Naive thymus-derived CD8-positive, alpha-beta T cell (primary cell): ENCODE data around the gene KLHL42. TPM values are rescaled to one million over a fixed set of nuclear protein-coding genes. Genes with fewer than 3 reads are reported as not detected.

Experiments
- ATAC-seq, 2 donors: fragments of 150-1000 bp; cut with Tn5 transposase in 1 of 2; sonication (Bioruptor Pico), chemical (Tn5 transposase) in 1 of 2; 1 replicate in 1 of 2; 2 replicates in 1 of 2; pipeline ENCODE4 v1.10.0; 2021; ENCODE audit warnings: mild to moderate bottlenecking in 2 of 2, moderate library complexity in 2 of 2
- POLR2A ChIA-PET: fragments of 350-600 bp; sonication (Branson Sonifier 250); formaldehyde crosslinking; loops from one replicate; lab custom pipeline; 2021; ENCODE audit warnings: antibody characterized with exemption; lab: Charles Lee
- DNase-seq, 10 donors: peaks; one replicate each; pipeline versions ENCODE4 v3.0.0 to v3.0.0-alpha.2; 2020 to 2022
- H3K27ac Mint-ChIP-seq, 10 donors: one replicate each; pipeline ENCODE4 v1.8.0; 2020 to 2022; ENCODE audit warnings: mild to moderate bottlenecking in 10 of 10, mixed read lengths in 10 of 10, moderate library complexity in 4 of 10, inconsistent platforms in 1 of 10
- H3K27me3 Mint-ChIP-seq, 5 donors: one replicate each; pipeline ENCODE4 v1.8.0; 2021 to 2022; ENCODE audit warnings: mixed read lengths in 5 of 5
- H3K36me3 Mint-ChIP-seq, 3 donors: one replicate each; pipeline ENCODE4 v1.8.0; 2020 to 2022; ENCODE audit warnings: mixed read lengths in 3 of 3, mild to moderate bottlenecking in 2 of 3, inconsistent platforms in 1 of 3
- H3K4me1 Mint-ChIP-seq, 4 donors: one replicate each; pipeline ENCODE4 v1.8.0; 2021 to 2022; ENCODE audit warnings: mixed read lengths in 4 of 4
- H3K4me3 Mint-ChIP-seq, 10 donors: one replicate each; pipeline ENCODE4 v1.8.0; 2020 to 2022; ENCODE audit warnings: mild to moderate bottlenecking in 10 of 10, mixed read lengths in 10 of 10, moderate library complexity in 6 of 10, inconsistent platforms in 1 of 10
- H3K9me3 Mint-ChIP-seq, 9 donors: one replicate each; pipeline ENCODE4 v1.8.0; 2020 to 2022; ENCODE audit warnings: mixed read lengths in 9 of 9, mild to moderate bottlenecking in 3 of 9, inconsistent platforms in 1 of 9, moderate library complexity in 1 of 9
- polyA plus RNA-seq, 3 donors: library from polyadenylated mRNA; unstranded; fragments of 300-500 nt; fragmentation: Illumina TruSeq; gene quantifications; one replicate each; pipeline ENCODE4 v1.2.3, GENCODE V29; 2021
- total RNA-seq, 8 experiments: library from RNA in 2 of 8; stranded (reverse) in 2 of 8; gene quantifications; one replicate each; pipeline ENCODE4 v1.2.3 and lab custom pipeline; 2021 to 2026

KLHL42 gene
- total and polyA plus RNA-seq, 5 experiments from 2014 or later: 8.5 to 25.7 (median 11.3) TPM

- Mint-ChIP-seq H3K27ac (no peak overlapping the region), H3K9me3 (no peaks in the 10 kb centered on the region), H3K27me3 (no peaks in the 10 kb centered on the region), H3K4me1 (peaks cover 0 to 3% (median 1%) of the 10 kb centered on the region in 4 donors), H3K4me3 (no peak overlapping the region), H3K36me3 (peaks cover 0 to 3% (median 2%) of the 10 kb centered on the region in 3 donors)
- POLR2A ChIA-PET: no interaction called here
- DNase-seq (no peak), ATAC-seq (no peak)
These were observed 17.3 kb upstream of the KLHL42 start for GRCh38 chr12:27762757-27763156.

- peaks cover 0 to 3% (median 1%) of the 10 kb centered on the region in 4 donors for H3K4me1 Mint-ChIP-seq
- no peak overlapping the region for H3K27ac Mint-ChIP-seq
- POLR2A ChIA-PET: interaction anchor here (1.0 kb wide), 1 partner anchor 9 kb away, joined by 3 read pairs; no protein-coding TSS in a partner anchor
- no peaks in the 10 kb centered on the region for H3K9me3 Mint-ChIP-seq
- no peak overlapping the region for H3K4me3 Mint-ChIP-seq
- no peak for DNase-seq
- no peaks in the 10 kb centered on the region for H3K36me3 Mint-ChIP-seq
- no peaks in the 10 kb centered on the region for H3K27me3 Mint-ChIP-seq
- no peak for ATAC-seq
These were observed 13.4 kb upstream of the KLHL42 start for GRCh38 chr12:27766587-27766986.

- no peaks in the 10 kb centered on the region for H3K9me3 Mint-ChIP-seq
- no peak for ATAC-seq
- H3K36me3 Mint-ChIP-seq: no peaks in the 10 kb centered on the region
- no peak overlapping the region for H3K4me3 Mint-ChIP-seq
- no peaks in the 10 kb centered on the region for H3K4me1 Mint-ChIP-seq
- no peak overlapping the region for H3K27ac Mint-ChIP-seq
- no peaks in the 10 kb centered on the region for H3K27me3 Mint-ChIP-seq
- POLR2A ChIA-PET: interaction anchor here (2.0 kb wide), 1 partner anchor 10 kb away, joined by 9 read pairs; the partner anchor contains the start of genes KLHL42 and MANSC4
- DNase-seq: no peak
These were observed 10.8 kb upstream of the KLHL42 start for GRCh38 chr12:27769142-27769673.

- H3K27ac Mint-ChIP-seq: no peak overlapping the region
- POLR2A ChIA-PET: no interaction called here
- H3K36me3 Mint-ChIP-seq: no peaks in the 10 kb centered on the region
- H3K4me1 Mint-ChIP-seq: no peaks in the 10 kb centered on the region
- no peak for ATAC-seq
- H3K4me3 Mint-ChIP-seq: no peak overlapping the region
- no peaks in the 10 kb centered on the region for H3K9me3 Mint-ChIP-seq
- H3K27me3 Mint-ChIP-seq: peaks cover 0 to 1% (median 0%) of the 10 kb centered on the region in 5 donors
- DNase-seq: no peak
These were observed 8.3 kb upstream of the KLHL42 start for GRCh38 chr12:27771481-27772327.

GRCh38 chr12:27772328-27773049 is 7.5 kb upstream of the KLHL42 start:
- Mint-ChIP-seq H3K4me3 (no peak overlapping the region), H3K36me3 (no peaks in the 10 kb centered on the region), H3K4me1 (no peaks in the 10 kb centered on the region), H3K27me3 (peaks cover 0 to 1% (median 0%) of the 10 kb centered on the region in 5 donors), H3K9me3 (no peaks in the 10 kb centered on the region), H3K27ac (no peak overlapping the region)
- DNase-seq: no peak
- ATAC-seq: no peak
- POLR2A ChIA-PET: no interaction called here

GRCh38 chr12:27777141-27777540 is 2.9 kb upstream of the KLHL42 start:
- no peaks in the 10 kb centered on the region for H3K9me3 Mint-ChIP-seq
- H3K36me3 Mint-ChIP-seq: peaks cover 0 to 5% (median 0%) of the 10 kb centered on the region in 3 donors
- POLR2A ChIA-PET: no interaction called here
- DNase-seq (no peak), ATAC-seq (no peak)
- H3K4me3 Mint-ChIP-seq: peak overlapping the region in 3 of 10 donors; percentile 1 to 76 (median 46)
- H3K27ac Mint-ChIP-seq: peak overlapping the region in 1 of 10 donors; percentile 29
- peaks cover 8 to 20% (median 19%) of the 10 kb centered on the region in 4 donors for H3K4me1 Mint-ChIP-seq
- H3K27me3 Mint-ChIP-seq: peaks cover 0 to 1% (median 0%) of the 10 kb centered on the region in 5 donors

- H3K27me3 Mint-ChIP-seq: peaks cover 0 to 1% (median 0%) of the 10 kb centered on the region in 5 donors
- H3K36me3 Mint-ChIP-seq: peaks cover 0 to 11% (median 0%) of the 10 kb centered on the region in 3 donors
- POLR2A ChIA-PET: no interaction called here
- no peak for DNase-seq
- H3K4me3 Mint-ChIP-seq: peak overlapping the region in 6 of 10 donors; percentile 23 to 92 (median 90)
- ATAC-seq: no peak
- H3K9me3 Mint-ChIP-seq: no peaks in the 10 kb centered on the region
- peaks cover 10 to 31% (median 26%) of the 10 kb centered on the region in 4 donors for H3K4me1 Mint-ChIP-seq
- peak overlapping the region in 1 of 10 donors; percentile 71 for H3K27ac Mint-ChIP-seq
These were observed 1.8 kb upstream of the KLHL42 start for GRCh38 chr12:27778206-27778605.

- H3K4me3 Mint-ChIP-seq: peak overlapping the region; percentile 78 to 96 (median 90)
- POLR2A ChIA-PET: interaction anchor here (1.0 to 2.3 kb wide), 10 partner anchors 11 to 411 kb away, joined by 3 to 14 read pairs (median 8); partner anchors contain the start of genes CCDC91, MRPS35 and PPFIBP1
- H3K9me3 Mint-ChIP-seq: no peaks in the 10 kb centered on the region
- ATAC-seq (peak; percentile 49 to 54), DNase-seq (peak in 2 of 10 donors; percentile 4 to 65)
- peaks cover 0 to 12% (median 0%) of the 10 kb centered on the region in 3 donors for H3K36me3 Mint-ChIP-seq
- H3K27ac Mint-ChIP-seq: peak overlapping the region; percentile 55 to 94 (median 88)
- H3K4me1 Mint-ChIP-seq: peaks cover 10 to 41% (median 30%) of the 10 kb centered on the region in 4 donors
- peaks cover 0 to 1% (median 0%) of the 10 kb centered on the region in 5 donors for H3K27me3 Mint-ChIP-seq
These were observed 565 bp upstream of the KLHL42 start for GRCh38 chr12:27779416-27779919.

- Mint-ChIP-seq H3K4me3 (peak overlapping the region; percentile 78 to 90 (median 80)), H3K9me3 (no peaks in the 10 kb centered on the region), H3K27ac (peak overlapping the region; percentile 65 to 91 (median 82)), H3K4me1 (peaks cover 17 to 54% (median 39%) of the 10 kb centered on the region in 4 donors), H3K36me3 (peaks cover 0 to 16% (median 0%) of the 10 kb centered on the region in 3 donors), H3K27me3 (no peaks in the 10 kb centered on the region)
- DNase-seq (peak in 5 of 10 donors; percentile 3 to 64 (median 10)), ATAC-seq (peak; percentile 48 to 55)
- POLR2A ChIA-PET: interaction anchor here (0.6 to 2.3 kb wide), 12 partner anchors 8 to 537 kb away, joined by 3 to 14 read pairs (median 6); partner anchors contain the start of genes CCDC91, MRPS35, PPFIBP1 and STK38L
These were observed 777 bp downstream of the KLHL42 start for GRCh38 chr12:27780612-27781408.

GRCh38 chr12:27781680-27782079 is 1.6 kb downstream of the KLHL42 start:
- ATAC-seq (no peak), DNase-seq (no peak)
- Mint-ChIP-seq H3K36me3 (peaks cover 0 to 16% (median 0%) of the 10 kb centered on the region in 3 donors), H3K4me1 (peaks cover 17 to 56% (median 44%) of the 10 kb centered on the region in 4 donors), H3K4me3 (peak overlapping the region; percentile 78 to 90 (median 80)), H3K9me3 (no peaks in the 10 kb centered on the region), H3K27ac (peak overlapping the region in 6 of 10 donors; percentile 63 to 88 (median 82)), H3K27me3 (no peaks in the 10 kb centered on the region)
- POLR2A ChIA-PET: no interaction called here

- H3K27ac Mint-ChIP-seq: peak overlapping the region in 3 of 10 donors; percentile 0 to 43 (median 13)
- H3K36me3 Mint-ChIP-seq: peaks cover 0 to 16% (median 0%) of the 10 kb centered on the region in 3 donors
- no peaks in the 10 kb centered on the region for H3K27me3 Mint-ChIP-seq
- ATAC-seq (no peak), DNase-seq (no peak)
- peak overlapping the region in 8 of 10 donors; percentile 11 to 90 (median 79) for H3K4me3 Mint-ChIP-seq
- peaks cover 18 to 57% (median 47%) of the 10 kb centered on the region in 4 donors for H3K4me1 Mint-ChIP-seq
- POLR2A ChIA-PET: no interaction called here
- H3K9me3 Mint-ChIP-seq: no peaks in the 10 kb centered on the region
These were observed 2.4 kb downstream of the KLHL42 start for GRCh38 chr12:27782481-27782880.
